GM13976 (cell line): Measurements from ENCODE around the gene LPAR6.

Experiments
- DNase-seq: peaks from one replicate; pipeline ENCODE4 v3.0.0; 2012; ENCODE audit warnings: low spot score
- CTCF ChIP-seq: IDR thresholded peaks from 2 replicates; pipeline ENCODE4 v1.5.1; 2012; ENCODE audit warnings: borderline replicate concordance, mild to moderate bottlenecking; ENCODE audit not compliant: insufficient read depth; ENCODE audit errors: extremely low read depth, missing control alignments, control extremely low read depth
- in situ Hi-C: fragments of 300-500 bp; cut with MboI; formaldehyde crosslinking; loops from one replicate; pipeline ENCODE4 v1.12.0; 2022; ENCODE audit warnings: low sequenced_read_pairs, mixed read lengths, inconsistent platforms; ENCODE audit not compliant: unreplicated experiment

The LPAR6 gene

GRCh38 chr13:48380581-48380980 is 32.3 kb downstream of the LPAR6 start:
- in situ Hi-C loops = no loop called here
- DNase-seq = no peak
- no peak for TF ChIP-seq CTCF

- TF ChIP-seq CTCF = no peak
- in situ Hi-C loops = no loop called here
Measured at GRCh38 chr13:48377857-48378256, 35.1 kb downstream of the LPAR6 start.

GRCh38 chr13:48370815-48371214 is 42.1 kb downstream of the LPAR6 start:
- in situ Hi-C loops = no loop called here
- TF ChIP-seq CTCF = no peak

More at GRCh38 chr13:48377857-48378256, 35.1 kb downstream of the LPAR6 start:
- no peak for DNase-seq

GRCh38 chr13:48369988-48370387 is 42.9 kb downstream of the LPAR6 start:
- TF ChIP-seq CTCF = no peak
- no peak for DNase-seq
- in situ Hi-C loops = no loop called here

More at GRCh38 chr13:48370815-48371214, 42.1 kb downstream of the LPAR6 start:
- DNase-seq = no peak
